HK-2 (cell line): ENCODE data around the gene TEKT1.
"Not testable (repeated sequence)": the region's sequence is repeated elsewhere in the genome, so short reads cannot be mapped to it uniquely, and the experiment has no call there.

ENCODE experiments used
- DNase-seq: peaks from one replicate; pipeline ENCODE4 v3.0.0-alpha.2; 2018; ENCODE audit not compliant: unreplicated experiment

TEKT1 gene

DNA sequence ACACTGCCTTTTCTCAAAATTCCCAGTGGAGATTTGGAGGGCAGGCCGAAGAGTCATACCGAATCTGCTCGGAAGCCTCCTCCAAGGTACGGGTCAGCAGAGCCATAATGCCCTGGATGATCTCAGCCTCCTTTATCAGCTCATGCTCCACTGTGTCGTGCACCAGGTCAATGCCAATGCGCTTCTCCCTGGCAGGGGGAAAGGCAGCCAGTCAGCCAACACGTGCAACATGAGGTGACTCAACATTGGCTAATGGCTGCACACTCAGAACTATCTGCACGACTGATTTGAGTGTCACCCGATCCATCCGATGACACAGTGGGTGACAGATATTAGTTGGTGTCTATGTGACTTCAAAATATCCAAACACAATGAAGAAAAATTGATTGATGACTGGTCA is 15.8 kb downstream of the TEKT1 start:
- no peak for DNase-seq

DNA sequence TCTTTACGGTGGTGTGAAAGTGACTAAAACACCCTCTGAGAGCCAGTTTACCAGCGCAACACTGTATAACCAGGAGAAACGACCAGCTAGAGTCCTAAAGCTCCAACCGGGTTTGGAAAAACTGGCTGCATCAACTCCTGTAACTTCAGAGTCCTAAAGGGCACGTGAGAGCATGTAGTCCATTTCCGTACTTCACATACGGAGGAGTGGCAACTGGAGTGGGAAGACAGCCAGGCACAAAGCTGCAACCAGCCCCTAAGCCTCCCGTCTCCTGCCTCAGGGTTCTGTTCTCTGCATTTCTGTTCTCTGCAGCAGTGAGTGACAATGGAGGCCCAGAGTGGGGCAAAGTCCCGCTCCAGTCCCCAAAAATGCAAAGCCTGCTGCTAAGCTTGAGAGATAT is 19.2 kb downstream of the TEKT1 start:
- no peak for DNase-seq

DNA sequence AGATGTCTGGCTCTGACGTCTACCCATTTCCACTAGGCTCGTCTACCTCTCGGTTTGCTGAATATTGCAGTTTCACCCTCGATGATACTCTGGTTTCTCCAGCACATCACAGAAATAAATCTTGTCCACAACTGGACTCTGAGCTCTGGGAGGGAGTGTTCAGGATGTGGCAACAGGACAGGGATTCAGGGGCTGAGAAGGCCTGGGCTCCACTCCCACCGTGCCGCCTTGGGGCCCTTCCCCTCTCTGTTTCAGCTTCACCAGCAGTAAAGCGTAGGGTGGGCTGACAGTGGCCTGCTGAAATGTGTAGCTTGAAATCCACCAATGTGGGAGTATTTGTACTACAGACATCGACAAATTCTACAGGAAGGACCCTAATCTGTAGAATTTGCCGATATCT is 20.0 kb downstream of the TEKT1 start:
- no peak for DNase-seq

DNA sequence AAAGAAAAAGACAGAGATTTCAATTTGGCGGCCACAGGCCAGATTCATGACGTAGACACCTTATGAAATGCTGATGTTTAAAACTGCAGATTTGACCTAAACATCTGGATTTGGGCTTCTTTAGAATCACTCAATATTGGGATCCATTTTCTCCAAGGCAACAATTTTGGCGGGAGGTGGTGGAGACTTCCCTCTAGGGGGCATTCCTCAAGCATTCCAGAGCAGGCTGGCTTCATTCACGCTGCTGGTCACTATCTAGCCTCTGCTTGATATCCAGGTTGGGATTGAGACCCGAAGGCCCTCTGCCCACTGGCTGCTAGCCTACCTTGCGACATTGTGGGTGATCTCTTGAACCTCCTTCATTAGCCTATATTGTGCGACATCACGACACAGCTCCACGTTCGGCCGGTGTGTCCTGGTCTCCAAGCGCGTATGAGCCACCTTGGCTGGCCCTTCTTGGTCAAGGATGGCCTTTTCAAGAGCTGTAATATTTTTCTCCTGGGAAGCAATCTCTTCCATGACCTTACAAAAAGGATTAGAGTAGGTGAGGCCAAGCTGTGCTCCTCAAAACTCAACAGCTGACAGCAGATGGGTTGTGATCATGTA is 31.0 kb downstream of the TEKT1 start:
- DNase-seq = no peak

DNA sequence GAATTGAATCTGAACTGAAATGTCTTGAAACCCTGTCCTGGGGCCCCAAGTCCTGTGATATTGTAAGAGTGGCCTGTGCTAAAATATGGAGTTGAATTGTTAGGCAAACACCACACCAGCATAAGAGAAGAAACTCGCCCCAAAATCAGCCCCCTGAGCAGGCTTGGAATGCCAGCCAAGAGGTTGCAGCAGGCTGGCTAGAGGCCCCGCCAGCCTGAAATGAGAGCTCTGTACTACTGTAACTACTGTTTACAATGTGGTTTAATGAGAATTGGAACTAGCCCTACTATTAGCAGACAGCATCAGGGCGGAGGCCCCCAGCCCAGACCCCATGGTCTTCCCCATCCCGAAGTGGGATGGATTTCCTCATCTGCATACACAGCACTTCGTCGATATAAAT is 31.8 kb downstream of the TEKT1 start:
- no peak for DNase-seq

DNA sequence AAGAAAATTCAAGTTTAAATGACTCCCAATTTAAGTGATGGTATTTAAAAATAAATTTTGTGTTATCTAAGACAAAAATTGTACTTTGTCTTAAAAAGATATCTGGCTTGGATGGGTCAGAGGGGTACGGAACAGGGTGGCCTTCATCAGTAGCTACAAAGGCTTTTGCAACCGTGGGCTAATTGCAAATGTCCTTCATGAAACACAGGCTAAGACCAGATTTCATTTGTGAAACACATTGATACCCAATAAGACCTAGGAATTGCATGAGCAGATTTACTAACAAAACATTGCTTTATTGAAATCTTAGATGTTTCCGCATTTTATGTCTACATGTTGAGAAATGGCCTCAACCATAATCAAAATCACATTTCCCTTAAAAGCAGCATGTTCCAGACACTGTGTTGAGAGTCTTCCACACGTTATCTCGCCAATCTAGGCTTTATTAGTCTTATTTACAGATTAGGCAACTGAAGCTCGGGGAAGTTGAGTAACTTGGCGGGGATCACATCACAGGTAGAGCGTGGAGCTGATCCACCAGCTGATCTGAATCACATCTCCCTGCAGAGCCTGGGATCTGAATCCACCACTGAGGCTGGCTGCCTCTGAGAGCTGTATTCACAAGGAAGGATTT is 33.7 kb downstream of the TEKT1 start:
- DNase-seq = no peak

DNA sequence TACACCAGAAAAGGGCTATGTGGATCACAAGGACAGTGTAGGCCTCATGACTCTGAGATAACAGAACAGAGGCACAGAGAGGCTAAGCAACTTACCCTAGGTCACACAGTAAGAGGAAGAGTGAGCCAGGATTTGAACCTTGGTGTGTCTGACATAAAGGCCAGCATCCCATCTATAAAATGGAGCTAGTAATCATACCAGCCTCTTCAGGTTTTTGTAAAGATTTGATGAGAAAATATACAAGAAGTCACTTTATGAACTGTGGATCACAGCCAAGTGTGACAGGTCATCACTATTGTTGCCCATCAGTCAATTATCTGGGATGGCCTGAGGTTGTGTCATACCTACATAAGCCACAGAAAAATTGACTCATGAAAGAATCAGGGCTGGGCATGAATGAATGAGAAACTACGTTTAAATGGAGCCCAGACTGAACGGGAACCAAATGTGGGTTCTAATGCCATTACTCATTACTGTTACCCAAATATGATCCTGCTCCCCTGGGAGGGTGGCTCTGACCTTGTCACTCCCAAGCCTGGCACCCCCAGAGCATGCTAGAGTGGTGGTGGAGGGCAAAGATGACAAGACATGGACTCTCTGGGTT is 34.5 kb downstream of the TEKT1 start:
- no peak for DNase-seq

GRCh38 chr17:6796017-6796886 is 35.3 kb downstream of the TEKT1 start:
- DNase-seq = no peak

GRCh38 chr17:6793748-6794493 is 37.6 kb downstream of the TEKT1 start:
- no peak for DNase-seq

- no peak for DNase-seq
These were observed 42.4 kb downstream of the TEKT1 start for GRCh38 chr17:6789146-6789545.

DNA sequence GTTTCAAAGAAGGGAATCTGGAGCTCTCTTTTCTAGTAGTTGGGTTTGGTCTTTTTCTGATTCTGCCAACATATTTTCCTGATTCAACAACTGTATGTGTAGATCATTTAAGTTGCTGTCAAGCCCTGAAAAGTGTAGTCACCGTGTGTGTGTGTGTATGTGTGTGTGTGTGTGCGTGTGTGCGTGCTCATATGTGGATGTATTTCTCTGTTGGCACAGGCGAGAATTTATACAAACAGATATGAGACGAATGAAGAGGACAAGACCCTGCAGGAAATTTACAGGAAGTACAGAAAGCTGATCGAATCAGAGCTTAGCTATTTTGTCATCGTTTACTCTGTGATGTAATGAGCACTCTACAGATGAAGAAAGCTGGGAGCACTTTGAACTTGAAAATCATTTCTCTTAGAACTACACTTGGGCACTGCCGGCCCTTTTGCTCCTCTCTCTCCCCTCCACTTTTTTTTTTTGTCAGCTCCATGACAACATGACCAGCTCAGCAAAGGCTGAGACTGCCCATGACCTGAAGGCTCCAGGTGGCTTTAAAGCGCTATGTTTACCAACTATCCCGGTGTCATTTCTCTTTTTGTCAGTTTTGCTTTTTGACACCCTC is 44.3 kb downstream of the TEKT1 start:
- DNase-seq = no peak

GRCh38 chr17:6786618-6787017 is 44.9 kb downstream of the TEKT1 start:
- no peak for DNase-seq

DNA sequence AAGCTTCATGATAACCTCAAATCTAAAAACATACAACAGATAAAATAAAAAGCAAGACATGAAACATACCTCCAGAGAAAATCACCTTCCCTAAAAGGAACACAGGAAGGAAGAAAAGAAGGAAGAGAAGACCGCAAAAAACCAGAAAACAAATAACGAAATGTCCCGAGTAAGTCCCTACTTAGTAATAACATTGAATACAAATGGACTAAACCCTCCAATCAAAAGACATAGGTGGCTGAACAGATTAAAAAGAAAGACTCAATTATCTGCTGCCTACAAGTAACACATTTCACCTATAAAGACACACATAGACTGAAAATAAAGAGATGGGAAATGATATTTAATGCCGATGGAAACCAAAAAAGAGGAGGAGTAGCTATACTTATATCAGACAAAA is 49.3 kb downstream of the TEKT1 start:
- DNase-seq = no peak

DNA sequence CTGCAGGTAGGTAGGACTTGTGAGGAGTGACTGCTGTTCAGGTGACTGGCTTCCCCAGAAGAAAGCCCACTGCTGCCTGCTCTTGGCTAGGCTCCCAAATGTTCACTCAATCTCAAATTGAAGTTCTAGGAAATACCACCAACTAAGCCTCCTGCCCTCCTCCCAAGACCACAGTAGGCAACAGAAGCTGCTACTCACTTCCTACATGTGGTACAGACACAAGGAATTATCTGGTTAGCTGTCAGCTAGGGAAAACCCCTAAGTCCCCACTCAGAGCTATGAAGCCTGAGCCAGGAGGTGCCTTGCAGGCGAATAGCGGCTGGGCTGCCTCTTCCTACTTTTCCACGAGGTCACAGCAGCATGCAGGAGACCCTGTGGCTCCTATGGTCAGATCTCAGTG is 50.6 kb downstream of the TEKT1 start:
- DNase-seq = no peak

DNA sequence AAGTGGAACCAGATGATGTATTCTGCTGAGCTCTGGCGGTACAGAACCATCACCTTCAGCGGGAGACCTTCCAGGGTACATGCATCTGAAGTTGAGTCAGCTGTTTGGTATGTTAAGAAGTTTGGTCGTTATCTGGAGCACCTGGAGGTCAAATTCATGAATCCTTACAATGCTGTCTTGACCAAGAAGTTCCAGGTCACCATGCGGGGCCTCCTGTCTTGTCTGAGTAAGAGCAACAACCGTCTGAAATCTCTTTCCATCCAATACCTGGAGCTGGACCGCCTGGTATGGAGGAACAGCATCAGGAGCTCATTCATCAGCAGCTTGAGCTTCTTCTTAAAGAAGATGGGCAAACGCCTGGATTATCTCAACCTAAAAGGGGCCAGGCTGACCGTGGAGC is 51.5 kb downstream of the TEKT1 start:
- DNase-seq = no peak

- no peak for DNase-seq
These were observed 52.1 kb downstream of the TEKT1 start for GRCh38 chr17:6779411-6779810.

GRCh38 chr17:6775871-6776405 is 55.6 kb downstream of the TEKT1 start, which contains the start of gene FBXO39:
TSS of gene FBXO39 (plus strand) at chr17:6776215. CDS start at chr17:6779869, 3,654 bp downstream.
- DNase-seq = no peak

DNA sequence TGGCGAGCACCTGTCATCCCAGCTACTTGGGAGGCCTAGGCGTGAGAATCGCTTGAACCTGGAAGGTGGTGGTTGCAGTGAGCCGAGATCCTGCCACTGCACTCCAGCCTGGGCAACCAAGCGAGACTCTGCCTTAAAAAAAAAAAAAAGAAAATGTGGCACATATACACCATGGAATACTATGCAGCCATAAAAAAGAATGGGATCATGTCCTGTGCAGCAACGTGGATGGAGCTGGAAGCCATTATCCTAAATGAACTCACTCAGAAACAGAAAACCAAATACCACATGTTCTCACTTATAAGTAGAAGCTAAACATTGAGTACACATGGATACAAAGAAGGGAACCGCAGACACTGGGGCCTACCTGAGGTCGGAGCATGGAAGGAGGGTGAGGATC is 56.6 kb downstream of the TEKT1 start:
- not testable (repeated sequence) for DNase-seq

- no peak for DNase-seq
These were observed 59.5 kb downstream of the TEKT1 start for GRCh38 chr17:6772016-6772415.

GRCh38 chr17:6768447-6768846 is 63.1 kb downstream of the TEKT1 start:
- no peak for DNase-seq

- no peak for DNase-seq
These were observed 69.8 kb downstream of the TEKT1 start for GRCh38 chr17:6761779-6762178.
